K562 (cell line): Measurements from ENCODE around the gene ZNF581. TPM values are rescaled to one million over a fixed set of nuclear protein-coding genes. Genes with fewer than 3 reads are reported as not detected.
A peak's percentile ranks its signal among the peaks of the same experiment; 100 is the strongest.

Experiments used
- ATF6 ChIP-seq: sonication (generic); formaldehyde crosslinking; IDR thresholded peaks from 2 replicates; pipeline ENCODE4 v1.4.0; 2020; ENCODE audit warnings: mild to moderate bottlenecking, missing genetic modification reagents
- BRCA1 ChIP-seq, 2 experiments: fragments of 450-650 bp in 1 of 2; sonication (generic) in 1 of 2; formaldehyde crosslinking in 1 of 2; IDR thresholded peaks; 2 replicates each; pipeline versions ENCODE4 v1.5.0 to v1.6.1; 2017 to 2020; ENCODE audit warnings: mild to moderate bottlenecking in 1 of 2, missing genetic modification reagents in 1 of 2
- CUX1 ChIP-seq: fragments of 200-800 bp; sonication (Bioruptor generic); IDR thresholded peaks from 2 replicates; pipeline ENCODE4 v1.6.1; 2016; ENCODE audit warnings: missing genetic modification characterization, missing compliant biosample characterization
- E2F5 ChIP-seq: sonication (generic); formaldehyde crosslinking; IDR thresholded peaks from 2 replicates; pipeline ENCODE4 v1.8.0; 2022; ENCODE audit warnings: mild to moderate bottlenecking, missing genetic modification reagents
- GABPB2 ChIP-seq: fragments of 250-450 bp; sonication (Bioruptor Pico); conservative IDR thresholded peaks from 2 replicates; pipeline ENCODE4 v1.5.1; 2021; ENCODE audit warnings: mild to moderate bottlenecking
- JUN ChIP-seq, 2 experiments: sonication (generic) in 1 of 2; formaldehyde crosslinking in 1 of 2; IDR thresholded peaks; 2 replicates each; pipeline versions ENCODE4 v1.6.1 to v1.8.0; 2012 to 2022; ENCODE audit warnings: borderline replicate concordance in 2 of 2, mild to moderate bottlenecking in 2 of 2, improper control_type of control experiment in 1 of 2, low read depth in 1 of 2, low read length in 1 of 2, missing genetic modification reagents in 1 of 2
- MXD1 ChIP-seq: fragments of 250-450 bp; sonication (Bioruptor Pico); IDR thresholded peaks from 2 replicates; pipeline ENCODE4 v1.8.0; 2021; ENCODE audit warnings: borderline replicate concordance, mild to moderate bottlenecking, moderate library complexity; ENCODE audit not compliant: poor library complexity, severe bottlenecking
- NFXL1 ChIP-seq: fragments of 450-650 bp; formaldehyde crosslinking; IDR thresholded peaks from 2 replicates; pipeline ENCODE4 v1.4.0; 2021; ENCODE audit warnings: mild to moderate bottlenecking
- SNRNP70 ChIP-seq: fragments of 200-400 bp; formaldehyde crosslinking; optimal IDR thresholded peaks from 2 replicates; pipeline ENCODE3; 2017; ENCODE audit warnings: low read depth, low read length
- UBTF ChIP-seq, 2 experiments: IDR thresholded peaks; 2 replicates each; pipeline ENCODE4 v1.6.1; 2012; ENCODE audit warnings: improper control_type of control experiment in 2 of 2, low read depth in 2 of 2, low read length in 2 of 2, borderline replicate concordance in 1 of 2
- ZNF184 ChIP-seq: sonication (generic); formaldehyde crosslinking; IDR thresholded peaks from 2 replicates; pipeline ENCODE4 v1.5.0; 2020; ENCODE audit warnings: missing genetic modification reagents
- ZNF253 ChIP-seq: fragments of 250-450 bp; sonication (Bioruptor Pico); conservative IDR thresholded peaks from 2 replicates; pipeline ENCODE4 v1.6.1; 2021; ENCODE audit warnings: mild to moderate bottlenecking
- ZNF740 ChIP-seq, 3 experiments: fragments of 200-800 bp in 1 of 3; sonication (Bioruptor generic) in 1 of 3; sonication (generic) in 1 of 3; formaldehyde crosslinking in 1 of 3; IDR thresholded peaks; 2 replicates each; pipeline versions ENCODE4 v1.6.1 to v1.8.0; 2016 to 2022; ENCODE audit warnings: mild to moderate bottlenecking in 2 of 3, missing compliant biosample characterization in 2 of 3, missing genetic modification characterization in 2 of 3, missing genetic modification reagents in 1 of 3
- ZNF764 ChIP-seq: fragments of 250-450 bp; sonication (Bioruptor Pico); IDR thresholded peaks from 2 replicates; pipeline ENCODE4 v1.4.0; 2020; ENCODE audit warnings: low read depth, mild to moderate bottlenecking, moderate library complexity
- polyA plus RNA-seq, 8 experiments: library from polyadenylated mRNA; depleted of rRNA in 4 of 8; stranded (reverse) in 5 of 8; unstranded in 3 of 8; fragments of >200 nt; fragmentation: Nextera tagmentation in 2 of 8; fragmentation: Illumina TruSeq in 1 of 8; extraction: Ambion mirVana in 2 of 8; extraction: Trizol in 1 of 8; gene quantifications; 2 replicates each; pipeline versions ENCODE4 v1.2.1 to v1.2.3, GENCODE V29; 2011 to 2014; ENCODE audit warnings: inconsistent platforms in 1 of 8, missing spikeins in 1 of 8
- total RNA-seq, 7 experiments: library from RNA; depleted of rRNA in 6 of 7; stranded (reverse); fragments of >200 nt in 6 of 7; fragmentation: Illumina TruSeq in 2 of 7; extraction: Trizol in 2 of 7; gene quantifications; 2 replicates each; pipeline versions ENCODE4 v1.2.1 to v1.2.3, GENCODE V29; 2011 to 2021; ENCODE audit warnings: low replicate concordance in 1 of 7

The ZNF581 gene
- total and polyA plus RNA-seq, 9 of the 15 experiments (the other 6 are each of a cell fraction or from before 2014, with no cell fraction given) = 2.4 to 39.4 (median 15.4) TPM

GRCh38 chr19:55672418-55672817, 29.0 kb downstream of the ZNF581 start (continued):
- TF ChIP-seq ZNF253 (CRISPR knock-in tag) (no peak), ZNF184 (CRISPR knock-in tag) (no peak), E2F5 (CRISPR knock-in tag) (no peak), GABPB2 (CRISPR knock-in tag) (no peak), ZNF764 (CRISPR knock-in tag) (no peak), SNRNP70 (no peak), ATF6 (CRISPR knock-in tag) (no peak), MXD1 (no peak), NFXL1 (CRISPR knock-in tag) (no peak), BRCA1 (IDR thresholded peaks at IDR 0.05) (no peak), BRCA1 (CRISPR knock-in tag; IDR thresholded peaks at IDR 0.05) (no peak), ZNF740 (CRISPR knock-in tag; IDR thresholded peaks at IDR 0.05) (no peak), ZNF740 (tag; IDR thresholded peaks at IDR 0.05) (peak in 1 of 2 experiments; percentile 29; a peak in 1 of 4 replicates), JUN (IDR thresholded peaks at IDR 0.05; ENCODE audit: borderline replicate concordance, low read depth, low read length) (no peak), JUN (CRISPR knock-in tag; IDR thresholded peaks at IDR 0.05; ENCODE audit: borderline replicate concordance) (no peak), CUX1 (CRISPR knock-in tag) (no peak), UBTF (IDR thresholded peaks at IDR 0.05; ENCODE audit: borderline replicate concordance in 1 of 2, low read depth in 2 of 2, low read length in 2 of 2) (no peak)
